GM12872 (cell line): ENCODE measurements around the gene PXYLP1.
A peak's percentile ranks its signal among the peaks of the same experiment; 100 is the strongest.

Experiments
- CTCF ChIP-seq: IDR thresholded peaks from 3 replicates; pipeline ENCODE4 v1.5.1; 2011; ENCODE audit warnings: low read depth, mild to moderate bottlenecking, low read length, moderate library complexity; ENCODE audit not compliant: insufficient read depth

Gene PXYLP1

DNA sequence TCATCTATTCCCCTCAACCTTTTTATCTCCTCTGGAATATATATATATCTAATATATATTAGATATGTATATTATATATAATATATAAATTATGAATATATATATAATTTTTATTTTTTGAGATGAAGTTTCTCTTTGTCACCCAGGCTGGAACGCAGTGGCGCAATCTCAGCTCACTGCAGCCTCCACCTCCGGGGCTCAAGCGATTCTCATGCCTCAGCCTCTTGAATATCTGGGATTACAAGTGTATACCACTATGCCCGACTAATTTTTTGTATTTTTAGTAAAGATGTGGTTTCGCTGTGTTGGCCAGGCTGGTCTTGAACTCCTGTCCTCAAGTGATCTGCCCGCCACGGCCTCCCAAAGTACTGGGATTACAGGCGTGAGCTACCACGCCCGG lies 22.2 kb downstream of the PXYLP1 start:
- TF ChIP-seq CTCF, result no peak

- no peak for TF ChIP-seq CTCF
These were observed 23.7 kb downstream of the PXYLP1 start for GRCh38 chr3:141255137-141255845.

DNA sequence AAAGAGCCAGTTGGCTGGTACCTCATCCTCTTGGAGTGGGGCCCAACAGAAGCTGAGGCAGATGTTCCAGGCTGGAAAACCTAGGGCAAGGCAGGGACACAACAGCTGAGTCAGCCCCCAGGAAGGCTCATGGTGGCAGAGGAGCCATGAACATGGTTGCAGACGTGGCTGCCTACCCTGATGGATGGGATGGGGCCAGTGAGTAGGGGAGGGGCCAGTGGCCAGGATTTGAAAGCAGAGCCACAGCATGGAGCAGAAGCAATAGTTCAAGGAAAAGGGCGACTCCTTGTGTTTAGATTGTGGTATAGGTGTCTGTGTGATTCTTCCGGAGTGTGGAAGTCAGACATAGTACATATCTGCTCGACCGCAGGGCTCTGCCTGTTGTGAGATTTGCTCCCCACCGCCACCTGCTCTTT lies 24.2 kb downstream of the PXYLP1 start:
- TF ChIP-seq CTCF, result peak; percentile 40

DNA sequence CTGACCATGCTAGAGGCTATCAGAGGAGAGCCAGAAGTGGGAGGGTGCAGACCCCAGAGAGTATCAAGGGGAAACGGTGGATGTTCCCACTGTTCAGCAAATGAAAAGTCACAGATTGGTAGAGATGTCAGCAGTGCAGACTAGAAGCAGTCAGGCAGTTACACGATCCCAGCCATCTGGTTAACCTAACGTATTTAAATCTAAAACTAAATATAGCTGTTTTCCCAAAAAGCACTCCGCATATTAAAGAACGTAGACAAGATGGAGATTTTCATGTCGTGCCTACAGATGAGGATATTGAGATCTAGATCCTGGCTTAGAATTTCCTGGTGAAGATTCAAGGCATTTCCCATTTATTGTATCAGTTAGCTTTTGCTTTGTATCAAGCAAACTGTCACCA lies 25.2 kb downstream of the PXYLP1 start:
- no peak for TF ChIP-seq CTCF

- TF ChIP-seq CTCF, result no peak
These were observed 26.3 kb downstream of the PXYLP1 start for GRCh38 chr3:141257961-141258360.

DNA sequence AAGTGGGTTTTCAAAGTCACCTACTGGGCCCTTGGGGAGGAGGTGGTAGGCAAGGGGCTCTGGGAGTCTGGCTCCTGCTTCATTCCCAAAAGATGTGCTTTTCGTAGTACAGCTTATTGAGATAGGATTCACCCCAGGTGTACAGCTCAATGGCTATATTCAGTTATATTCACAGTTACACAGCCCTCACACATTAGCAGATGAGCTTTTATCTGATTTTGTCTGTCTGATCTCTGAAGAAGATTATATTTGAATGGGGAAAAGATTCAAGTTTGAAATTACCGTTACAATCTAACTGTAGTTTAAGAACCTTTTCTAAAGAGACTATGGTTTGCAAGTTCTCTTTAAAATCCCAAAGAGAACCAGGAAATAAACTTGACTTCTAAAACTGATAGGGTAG lies 27.3 kb downstream of the PXYLP1 start:
- no peak for TF ChIP-seq CTCF

DNA sequence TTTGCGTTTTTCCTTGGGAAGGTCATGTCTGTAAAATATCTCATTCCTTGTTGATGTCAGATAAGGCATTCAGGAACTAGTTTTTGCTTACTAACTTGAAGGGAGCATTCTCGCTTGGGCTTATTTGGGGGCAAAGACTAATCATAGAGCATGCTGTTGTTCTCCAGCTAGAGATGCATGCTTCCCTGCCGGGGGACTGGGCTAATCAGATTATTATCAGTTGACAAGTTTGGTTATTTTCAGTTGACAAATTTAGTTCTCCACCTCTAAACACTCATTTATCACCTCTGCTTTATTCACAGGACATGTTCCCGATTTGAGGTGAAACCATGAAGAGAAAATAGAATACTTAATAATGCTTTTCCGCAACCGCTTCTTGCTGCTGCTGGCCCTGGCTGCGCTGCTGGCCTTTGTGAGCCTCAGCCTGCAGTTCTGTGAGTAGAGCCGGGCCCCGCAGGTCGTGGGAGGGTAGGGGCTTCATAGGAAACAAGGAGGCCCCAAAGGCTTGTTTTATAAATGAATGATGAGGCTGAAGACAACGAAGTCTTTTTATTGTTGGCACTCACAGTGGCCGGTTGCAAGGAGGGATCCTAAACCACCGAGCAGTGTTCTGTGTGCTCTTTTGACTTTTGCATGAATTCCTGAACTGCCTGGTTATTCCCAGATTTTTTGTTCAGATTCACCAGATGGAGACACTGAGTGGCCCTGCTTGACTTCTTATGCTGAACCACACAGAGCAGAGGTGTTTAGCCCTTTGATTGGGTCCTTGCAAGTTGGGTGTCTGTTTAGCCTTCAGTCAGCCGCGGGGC lies 28.4 kb downstream of the PXYLP1 start:
- TF ChIP-seq CTCF, result no peak
